GM23338 (cell line): ENCODE measurements around the gene ARMCX4. TPM values are rescaled to one million over a fixed set of nuclear protein-coding genes. Genes with fewer than 3 reads are reported as not detected.

Experiments
- ATAC-seq: fragments of 200-7000 bp; cut with Tn5 transposase; 3 replicates; pipeline ENCODE4 v1.9.1; 2020
- DNase-seq: peaks from one replicate; pipeline ENCODE4 v3.0.0-alpha.2; 2015; ENCODE audit warnings: low spot score
- H2AFZ ChIP-seq: fragments of 200-600 bp; sonication (generic); 2 replicates; pipeline ENCODE4 v1.8.0; 2016; ENCODE audit warnings: antibody characterized with exemption, mild to moderate bottlenecking, moderate library complexity
- H3F3A ChIP-seq: fragments of 200-600 bp; sonication (generic); replicated peaks from 2 replicates; pipeline ENCODE4 v1.8.0; 2017; ENCODE audit warnings: antibody characterized with exemption, mixed run types, low read depth
- H3K27ac ChIP-seq: fragments of 200-600 bp; sonication (generic); 2 replicates; pipeline ENCODE4 v1.6.1; 2016; ENCODE audit warnings: low read depth
- H3K27me3 ChIP-seq: fragments of 200-600 bp; sonication (generic); 2 replicates; pipeline ENCODE4 v1.8.0; 2016; ENCODE audit warnings: mild to moderate bottlenecking, mixed run types, moderate library complexity; ENCODE audit not compliant: insufficient read depth
- H3K36me3 ChIP-seq: fragments of 200-600 bp; sonication (generic); 2 replicates; pipeline ENCODE4 v1.8.0; 2016; ENCODE audit warnings: mild to moderate bottlenecking; ENCODE audit not compliant: insufficient read depth
- H3K4me1 ChIP-seq: fragments of 200-600 bp; sonication (generic); 2 replicates; pipeline ENCODE4 v1.8.0; 2016; ENCODE audit warnings: mild to moderate bottlenecking, moderate library complexity; ENCODE audit not compliant: insufficient read depth
- H3K4me2 ChIP-seq: fragments of 200-600 bp; sonication (generic); 2 replicates; pipeline ENCODE4 v1.7.1; 2017; ENCODE audit warnings: mixed run types
- H3K4me3 ChIP-seq: fragments of 200-600 bp; sonication (generic); 2 replicates; pipeline ENCODE4 v1.6.1; 2016; ENCODE audit warnings: mixed run types
- H3K79me2 ChIP-seq: fragments of 200-600 bp; sonication (generic); replicated peaks from 2 replicates; pipeline ENCODE4 v1.8.0; 2017; ENCODE audit warnings: mild to moderate bottlenecking; ENCODE audit not compliant: insufficient read depth
- H3K9me2 ChIP-seq: fragments of 200-600 bp; sonication (generic); 2 replicates; pipeline ENCODE4 v1.8.0; 2017; ENCODE audit not compliant: insufficient read depth
- H4K20me1 ChIP-seq: fragments of 200-600 bp; sonication (generic); replicated peaks from 2 replicates; pipeline ENCODE4 v1.8.0; 2017; ENCODE audit warnings: mild to moderate bottlenecking; ENCODE audit not compliant: insufficient read depth
- H3K27ac Mint-ChIP-seq: 2 replicates; pipeline ENCODE4 v1.8.0; 2020; ENCODE audit warnings: inconsistent platforms, mild to moderate bottlenecking, moderate library complexity, mixed read lengths
- H3K27me3 Mint-ChIP-seq: 3 replicates; pipeline ENCODE4 v1.8.0; 2022; ENCODE audit warnings: low read depth, mild to moderate bottlenecking, moderate library complexity, mixed read lengths, inconsistent platforms; ENCODE audit not compliant: insufficient read depth, poor library complexity
- H3K36me3 Mint-ChIP-seq: 3 replicates; pipeline ENCODE4 v1.8.0; 2021; ENCODE audit warnings: low read depth, mild to moderate bottlenecking, inconsistent platforms, moderate library complexity, mixed read lengths
- H3K4me1 Mint-ChIP-seq: 3 replicates; pipeline ENCODE4 v1.8.0; 2020; ENCODE audit warnings: mild to moderate bottlenecking, inconsistent platforms, mixed read lengths
- H3K4me3 Mint-ChIP-seq: 3 replicates; pipeline ENCODE4 v1.8.0; 2021; ENCODE audit warnings: moderate library complexity, mild to moderate bottlenecking, inconsistent platforms, mixed read lengths
- H3K9me3 Mint-ChIP-seq: 3 replicates; pipeline ENCODE4 v1.8.0; 2020; ENCODE audit warnings: moderate library complexity, mild to moderate bottlenecking, inconsistent platforms, mixed read lengths
- CREB1 ChIP-seq: fragments of 250-450 bp; sonication (Bioruptor Pico); IDR thresholded peaks from 2 replicates; pipeline ENCODE4 v1.5.0; 2020; ENCODE audit warnings: low read depth, mild to moderate bottlenecking, moderate library complexity
- CTCF ChIP-seq, 2 experiments: fragments of 200-600 bp in 1 of 2; sonication (generic) in 1 of 2; conservative IDR thresholded peaks; 2 replicates each; pipeline versions ENCODE4 v1.5.1 to v1.6.1; 2016 to 2017; ENCODE audit warnings: antibody characterized with exemption in 2 of 2, low read depth in 2 of 2, mild to moderate bottlenecking in 2 of 2, moderate library complexity in 1 of 2
- EZH2 ChIP-seq: fragments of 200-600 bp; sonication (generic); IDR thresholded peaks from one replicate; pipeline ENCODE4 v1.8.0; 2017; ENCODE audit warnings: antibody characterized with exemption, mild to moderate bottlenecking, low read depth; ENCODE audit not compliant: unreplicated experiment
- NANOG ChIP-seq: IDR thresholded peaks from 2 replicates; pipeline ENCODE4 v1.6.1; 2016; ENCODE audit warnings: antibody characterized with exemption, borderline replicate concordance
- POLR2AphosphoS5 ChIP-seq: IDR thresholded peaks from 2 replicates; pipeline ENCODE4 v1.6.1; 2016; ENCODE audit warnings: antibody characterized with exemption, low read depth
- ZNF114 ChIP-seq: fragments of 250-450 bp; sonication (Bioruptor Pico); IDR thresholded peaks from 2 replicates; pipeline ENCODE4 v1.5.0; 2020; ENCODE audit warnings: mild to moderate bottlenecking, moderate library complexity
- ZNF462 ChIP-seq: fragments of 250-450 bp; sonication (Bioruptor Pico); IDR thresholded peaks from 2 replicates; pipeline ENCODE4 v1.5.0; 2020; ENCODE audit warnings: mild to moderate bottlenecking, moderate library complexity
- polyA plus RNA-seq: library from polyadenylated mRNA; unstranded; fragments of >200 nt; fragmentation: Nextera tagmentation; extraction: Ambion mirVana; gene quantifications from 2 replicates; pipeline ENCODE4 v1.2.1, GENCODE V29; 2016
- total RNA-seq: library from RNA; depleted of rRNA; stranded (reverse); fragments of >200 nt; shearing (Covaris generic); gene quantifications from 2 replicates; pipeline ENCODE4 v1.2.3, GENCODE V29; 2014
- TF ChIP-seq, protein P1 (sequence below): IDR thresholded peaks from 2 replicates; pipeline ENCODE4 v1.6.1; 2016; ENCODE audit warnings: antibody characterized with exemption

ARMCX4 gene
- total and polyA plus RNA-seq, 2 experiments from 2014 or later, result 11.9 to 13.3 TPM

DNA sequence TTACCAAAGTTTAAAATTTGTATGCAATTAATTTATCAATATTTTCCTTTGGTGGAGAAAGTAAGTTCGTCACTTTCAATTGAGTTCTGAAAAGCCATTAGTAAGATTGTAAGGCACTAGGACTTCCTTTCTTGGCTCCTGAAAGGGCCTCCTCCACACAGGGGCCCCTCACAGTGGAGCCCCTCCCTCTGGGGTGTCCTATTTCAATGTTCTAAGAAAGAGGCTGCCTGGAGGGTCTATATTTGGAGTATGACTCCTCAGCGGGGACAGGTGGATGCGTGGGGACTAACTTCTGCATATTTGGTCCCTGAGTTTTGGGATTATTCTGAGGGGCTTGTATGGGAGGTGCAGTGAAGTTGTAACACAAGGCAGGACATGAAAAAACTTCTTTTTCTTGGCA is 1.6 kb upstream of the ARMCX4 start:
- no peaks in the 10 kb centered on the region; the same call in 1 of the 2 replicates for H3K36me3 ChIP-seq
- peaks cover 3% of the 10 kb centered on the region for H3K27me3 Mint-ChIP-seq
- ATAC-seq, result peak; percentile 63
- peak; percentile 61 for DNase-seq
- H3F3A ChIP-seq, result no peaks in the 10 kb centered on the region
- peaks cover 8% of the 10 kb centered on the region; the same call in 1 of the 2 replicates for H3K4me1 ChIP-seq
- H3K79me2 ChIP-seq, result no peaks in the 10 kb centered on the region
- H3K27ac ChIP-seq, result peak overlapping the region; percentile 8; the same call in 1 of the 2 replicates
- H2AFZ ChIP-seq, result no peak overlapping the region
- no peaks in the 10 kb centered on the region for H4K20me1 ChIP-seq
- peak overlapping the region; percentile 78; the same call in 1 of the 2 replicates for H3K4me2 ChIP-seq
- no peaks in the 10 kb centered on the region for H3K9me2 ChIP-seq
- no peaks in the 10 kb centered on the region for H3K9me3 Mint-ChIP-seq
- H3K4me3 Mint-ChIP-seq, result no peak overlapping the region
- H3K27ac Mint-ChIP-seq, result no peak overlapping the region; the same call in 1 of the 2 replicates
- H3K4me1 Mint-ChIP-seq, result peaks cover 13% of the 10 kb centered on the region
- no peaks in the 10 kb centered on the region for H3K27me3 ChIP-seq
- TF ChIP-seq ZNF114 (CRISPR knock-in tag) (no peak), ZNF462 (CRISPR knock-in tag) (no peak), EZH2 (no peak), CTCF (conservative IDR thresholded peaks at IDR 0.05; ENCODE audit: low read depth in 2 of 2) (no peak), NANOG (no peak), CREB1 (CRISPR knock-in tag) (no peak), POLR2AphosphoS5 (no peak)
- TF ChIP-seq, protein P1, sequence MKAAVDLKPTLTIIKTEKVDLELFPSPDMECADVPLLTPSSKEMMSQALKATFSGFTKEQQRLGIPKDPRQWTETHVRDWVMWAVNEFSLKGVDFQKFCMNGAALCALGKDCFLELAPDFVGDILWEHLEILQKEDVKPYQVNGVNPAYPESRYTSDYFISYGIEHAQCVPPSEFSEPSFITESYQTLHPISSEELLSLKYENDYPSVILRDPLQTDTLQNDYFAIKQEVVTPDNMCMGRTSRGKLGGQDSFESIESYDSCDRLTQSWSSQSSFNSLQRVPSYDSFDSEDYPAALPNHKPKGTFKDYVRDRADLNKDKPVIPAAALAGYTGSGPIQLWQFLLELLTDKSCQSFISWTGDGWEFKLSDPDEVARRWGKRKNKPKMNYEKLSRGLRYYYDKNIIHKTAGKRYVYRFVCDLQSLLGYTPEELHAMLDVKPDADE, result no peak
- H3K4me3 ChIP-seq, result no peak overlapping the region
- peaks cover 8% of the 10 kb centered on the region; the same call in 2 of the 3 replicates for H3K36me3 Mint-ChIP-seq
